HG02852 (cell line): ENCODE measurements around the gene KLHL17.
"Not testable (repeated sequence)": the region's sequence is repeated elsewhere in the genome, so short reads cannot be mapped to it uniquely, and the experiment has no call there.

ENCODE experiments used
- ATAC-seq: cut with Tn5 transposase; IDR thresholded peaks from one replicate; pipeline ENCODE4 v1.9.1; 2021; ENCODE audit warnings: mild to moderate bottlenecking, moderate library complexity; ENCODE audit not compliant: unreplicated experiment

The KLHL17 gene

DNA sequence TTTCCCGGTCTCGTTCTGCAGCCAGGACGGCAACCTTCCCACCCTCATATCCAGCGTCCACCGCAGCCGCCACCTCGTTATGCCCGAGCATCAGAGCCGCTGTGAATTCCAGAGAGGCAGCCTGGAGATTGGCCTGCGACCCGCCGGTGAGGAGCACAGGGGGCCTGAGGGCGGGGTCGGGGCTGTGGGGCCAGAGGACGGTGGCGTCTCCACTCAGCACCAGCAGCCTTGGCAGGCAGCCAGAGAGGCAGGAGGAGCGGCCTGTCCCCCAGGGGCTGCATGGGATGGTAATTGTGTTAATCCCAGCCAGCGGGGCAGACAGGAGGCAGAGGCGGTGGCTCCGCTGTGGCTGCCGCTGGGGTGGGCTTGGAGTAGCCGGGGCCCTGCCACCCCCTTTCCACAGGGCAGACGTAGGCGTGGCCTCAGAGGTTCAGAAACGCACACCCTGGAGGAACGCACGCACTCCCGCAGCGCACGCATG lies 24.6 kb upstream of the KLHL17 start:
- no peak for ATAC-seq

DNA sequence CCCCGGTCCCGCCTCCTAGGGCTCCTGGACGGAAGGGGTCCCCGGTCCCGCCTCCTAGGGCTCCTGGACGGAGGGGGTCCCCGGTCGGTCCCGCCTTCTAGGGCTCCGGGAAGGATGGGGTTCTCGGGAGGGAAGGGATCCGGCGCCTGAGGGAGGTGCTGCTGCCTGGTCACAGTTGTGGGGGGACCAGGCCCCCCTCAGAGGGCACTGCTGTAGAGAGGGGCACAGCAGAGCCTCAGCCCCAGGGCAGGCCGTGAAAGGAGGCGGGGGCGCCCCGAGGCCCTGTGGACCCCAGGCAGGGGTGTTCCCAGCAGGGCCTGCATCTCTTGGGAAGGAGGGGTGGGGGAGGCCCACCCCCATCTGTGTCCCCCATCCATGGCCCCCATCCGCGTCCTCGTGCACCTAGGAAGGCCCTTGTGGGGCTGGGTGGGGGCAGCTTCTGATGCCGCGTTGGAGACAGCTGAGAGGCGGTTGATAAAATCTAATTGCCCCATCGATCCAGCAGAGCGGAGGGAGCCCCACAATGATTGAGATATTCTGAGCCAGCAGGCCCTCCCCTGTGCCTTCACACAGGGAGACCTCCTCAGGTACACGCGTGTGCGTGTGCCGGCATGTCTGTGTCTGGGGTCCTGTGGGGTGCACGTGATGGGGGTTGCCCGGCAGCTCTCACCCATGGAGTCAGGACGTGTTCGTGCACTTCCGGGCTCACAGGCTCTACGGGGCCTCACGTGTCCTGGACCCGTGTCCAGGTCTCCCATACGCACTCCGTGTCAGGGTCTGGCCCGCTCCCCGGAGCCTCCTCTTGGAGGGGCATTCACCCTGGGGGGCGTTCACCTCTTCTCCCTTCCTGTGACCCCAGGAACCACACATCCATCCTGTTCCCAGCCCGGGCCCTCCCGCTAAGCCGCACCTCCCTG lies 23.8 kb upstream of the KLHL17 start:
- ATAC-seq, result no peak

- no peak for ATAC-seq
These were observed 22.9 kb upstream of the KLHL17 start for GRCh38 chr1:937521-937920.

DNA sequence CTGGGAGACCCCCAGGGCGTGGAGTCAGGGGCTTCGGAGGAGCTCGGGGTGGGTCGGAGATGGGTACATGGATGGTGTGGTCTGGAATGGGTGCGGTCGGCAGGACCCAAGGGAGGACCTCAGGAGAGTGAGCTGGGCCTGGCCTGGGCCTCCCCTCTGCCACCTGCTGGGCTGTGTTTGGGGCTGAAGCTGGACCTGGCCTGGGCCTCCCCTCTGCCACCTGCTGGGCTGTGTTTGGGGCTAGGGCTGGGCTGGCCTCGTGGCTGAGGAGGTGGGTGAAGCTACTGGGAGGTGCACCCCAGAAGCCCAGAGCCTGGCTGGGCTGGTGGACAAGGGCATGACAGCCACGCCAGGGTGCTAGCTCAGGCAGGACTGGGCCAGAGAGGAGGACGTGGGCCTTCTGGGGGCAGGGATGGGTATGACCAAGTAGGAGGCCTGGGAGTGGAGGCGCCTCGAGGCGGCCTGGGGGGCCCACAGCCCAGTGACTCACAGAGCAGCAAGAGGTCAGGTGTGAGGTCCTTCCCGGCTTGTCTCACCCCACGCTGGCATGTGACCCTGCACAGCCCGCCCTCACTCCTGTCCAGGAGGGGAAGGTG lies 22.2 kb upstream of the KLHL17 start:
- no peak for ATAC-seq

DNA sequence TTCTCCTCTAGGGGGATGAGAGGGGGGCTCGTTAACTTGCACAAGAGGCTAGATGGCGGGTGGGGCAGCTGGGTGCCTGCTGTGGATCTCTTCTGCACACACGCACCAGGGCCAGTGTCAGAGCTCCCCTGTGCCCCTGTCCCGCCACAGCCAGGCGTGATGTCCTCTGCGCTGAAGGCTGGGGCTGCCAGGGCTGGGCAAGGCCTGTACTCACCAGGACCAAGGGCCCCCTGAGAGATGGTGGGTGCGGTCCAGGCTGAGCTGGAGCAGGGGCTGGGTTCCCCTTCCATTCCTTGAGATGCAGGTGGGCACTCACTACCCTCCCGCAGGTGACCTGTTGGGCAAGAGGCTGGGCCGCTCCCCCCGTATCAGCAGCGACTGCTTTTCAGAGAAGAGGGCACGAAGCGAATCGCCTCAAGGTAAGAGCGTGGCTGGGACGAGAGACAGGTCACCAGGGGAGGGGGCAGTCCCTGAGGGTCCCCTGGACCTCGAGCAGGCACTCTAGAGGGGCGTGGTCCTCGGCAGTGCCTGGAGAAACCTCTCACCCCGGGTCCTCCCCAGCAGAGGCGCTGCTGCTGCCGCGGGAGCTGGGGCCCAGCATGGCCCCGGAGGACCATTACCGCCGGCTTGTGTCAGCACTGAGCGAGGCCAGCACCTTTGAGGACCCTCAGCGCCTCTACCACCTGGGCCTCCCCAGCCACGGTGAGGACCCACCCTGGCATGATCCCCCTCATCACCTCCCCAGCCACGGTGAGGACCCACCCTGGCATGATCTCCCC lies 21.5 kb upstream of the KLHL17 start:
- ATAC-seq, result no peak

- ATAC-seq, result no peak
These were observed 20.8 kb upstream of the KLHL17 start for GRCh38 chr1:939511-940106.

DNA sequence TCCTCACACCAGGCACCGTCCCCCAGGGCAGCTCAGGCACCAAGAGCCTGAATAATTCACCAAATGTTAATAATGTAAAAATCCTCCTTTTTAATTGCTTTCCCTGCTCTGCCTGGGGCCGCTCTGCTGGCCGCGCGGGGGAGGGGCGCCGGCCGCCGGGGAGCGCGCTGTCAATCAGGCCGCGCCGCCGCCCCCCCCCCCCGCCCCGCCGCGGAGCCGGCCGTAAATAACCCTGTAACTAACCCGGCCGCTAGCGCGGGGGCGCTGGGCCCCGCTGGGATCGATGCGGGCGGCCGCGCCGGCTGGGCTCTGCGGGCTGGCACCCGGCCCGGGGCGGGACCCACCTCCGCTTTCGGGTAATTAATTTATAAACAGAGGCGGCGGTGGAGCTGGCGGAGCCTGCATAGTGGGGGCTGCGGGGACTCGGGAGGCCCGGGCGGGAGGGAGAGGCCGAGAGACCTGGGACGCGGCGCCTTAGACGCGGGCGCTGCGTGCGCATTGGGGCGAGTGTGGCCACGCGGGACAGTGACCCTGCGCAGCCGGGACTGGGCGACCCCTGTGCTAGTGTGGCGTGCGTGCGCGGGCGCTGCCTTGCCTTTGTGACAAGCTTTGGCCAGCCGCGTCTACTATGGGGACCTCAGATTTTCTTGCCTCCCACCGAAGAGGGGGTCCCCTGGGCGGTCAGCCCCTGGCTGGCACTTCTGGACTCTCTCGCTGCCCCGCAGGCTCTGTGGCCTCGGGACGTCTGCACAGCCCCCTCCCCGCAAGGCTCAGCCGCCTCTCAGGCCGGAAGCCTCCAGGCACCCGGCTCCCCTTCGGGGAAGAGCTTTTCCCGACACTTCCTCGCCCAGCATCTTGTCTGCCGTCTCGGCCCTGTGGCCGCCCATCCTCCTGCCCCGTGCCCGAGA lies 20.0 kb upstream of the KLHL17 start:
- no peak for ATAC-seq

- no peak for ATAC-seq
These were observed 19.3 kb upstream of the KLHL17 start for GRCh38 chr1:941015-941587.

DNA sequence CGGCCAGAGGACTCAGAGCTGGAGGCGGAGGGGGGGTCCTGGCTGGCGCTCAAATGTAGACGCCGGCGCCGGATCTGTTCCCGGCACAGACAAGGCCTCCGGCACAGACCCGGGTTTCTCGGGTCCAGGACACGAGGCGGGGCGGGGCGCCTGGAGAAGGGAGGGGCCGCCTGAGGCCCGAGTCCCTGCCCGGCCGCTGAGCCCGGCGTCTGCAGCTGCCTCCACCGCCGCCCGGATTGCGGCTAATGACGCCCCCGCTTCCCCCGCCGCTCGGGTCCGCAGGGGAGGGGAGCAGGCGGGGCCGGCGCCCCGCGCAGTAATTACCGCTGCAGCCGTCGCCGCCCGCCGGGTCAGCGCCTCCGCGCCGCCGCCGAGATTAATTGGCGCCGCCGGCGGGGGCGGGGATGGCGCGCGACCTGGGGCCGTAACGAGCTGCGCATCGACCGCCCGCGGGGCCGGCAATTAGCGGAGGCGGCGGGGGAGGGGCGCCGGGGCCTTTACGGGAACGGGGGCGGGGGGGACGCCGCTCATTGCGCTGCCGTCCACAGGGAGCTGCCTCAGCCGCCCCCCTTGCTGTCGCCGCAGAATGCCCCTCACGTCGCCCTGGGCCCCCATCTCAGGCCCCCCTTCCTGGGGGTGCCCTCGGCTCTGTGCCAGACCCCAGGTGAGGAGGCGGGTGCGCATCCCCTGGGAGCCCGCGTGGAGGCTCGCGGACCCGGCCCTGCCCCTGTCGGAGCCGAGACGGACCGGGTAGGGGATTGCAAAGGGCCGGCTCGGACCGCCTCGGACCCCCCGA lies 18.6 kb upstream of the KLHL17 start:
- ATAC-seq, result no peak

- ATAC-seq, result no peak
These were observed 18.0 kb upstream of the KLHL17 start for GRCh38 chr1:942411-942821.

DNA sequence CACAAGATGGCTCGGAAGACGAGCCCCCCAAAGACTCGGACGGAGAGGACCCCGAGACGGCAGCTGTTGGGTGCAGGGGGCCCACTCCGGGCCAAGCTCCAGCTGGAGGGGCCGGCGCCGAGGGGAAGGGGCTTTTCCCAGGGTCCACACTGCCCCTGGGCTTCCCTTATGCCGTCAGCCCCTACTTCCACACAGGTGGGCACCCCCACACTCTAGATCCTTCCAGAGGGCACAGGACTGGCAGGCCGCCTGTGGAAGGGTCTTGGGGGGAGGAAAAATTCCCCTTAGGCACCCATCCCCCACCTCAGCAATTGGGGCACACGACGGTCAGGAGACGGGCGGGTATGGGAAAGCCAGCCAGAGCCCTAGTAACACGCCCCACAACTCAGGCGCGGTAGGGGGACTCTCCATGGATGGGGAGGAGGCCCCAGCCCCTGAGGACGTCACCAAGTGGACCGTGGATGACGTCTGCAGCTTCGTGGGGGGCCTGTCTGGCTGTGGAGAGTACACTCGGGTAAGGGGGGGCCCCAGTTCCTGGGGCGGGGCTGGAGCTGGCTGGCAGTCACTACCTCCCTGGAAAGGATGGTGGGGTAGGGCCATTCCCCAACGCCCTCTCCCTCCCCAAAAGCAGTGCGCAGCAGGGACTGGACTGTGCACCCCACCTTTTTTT lies 17.4 kb upstream of the KLHL17 start:
- ATAC-seq, result no peak

DNA sequence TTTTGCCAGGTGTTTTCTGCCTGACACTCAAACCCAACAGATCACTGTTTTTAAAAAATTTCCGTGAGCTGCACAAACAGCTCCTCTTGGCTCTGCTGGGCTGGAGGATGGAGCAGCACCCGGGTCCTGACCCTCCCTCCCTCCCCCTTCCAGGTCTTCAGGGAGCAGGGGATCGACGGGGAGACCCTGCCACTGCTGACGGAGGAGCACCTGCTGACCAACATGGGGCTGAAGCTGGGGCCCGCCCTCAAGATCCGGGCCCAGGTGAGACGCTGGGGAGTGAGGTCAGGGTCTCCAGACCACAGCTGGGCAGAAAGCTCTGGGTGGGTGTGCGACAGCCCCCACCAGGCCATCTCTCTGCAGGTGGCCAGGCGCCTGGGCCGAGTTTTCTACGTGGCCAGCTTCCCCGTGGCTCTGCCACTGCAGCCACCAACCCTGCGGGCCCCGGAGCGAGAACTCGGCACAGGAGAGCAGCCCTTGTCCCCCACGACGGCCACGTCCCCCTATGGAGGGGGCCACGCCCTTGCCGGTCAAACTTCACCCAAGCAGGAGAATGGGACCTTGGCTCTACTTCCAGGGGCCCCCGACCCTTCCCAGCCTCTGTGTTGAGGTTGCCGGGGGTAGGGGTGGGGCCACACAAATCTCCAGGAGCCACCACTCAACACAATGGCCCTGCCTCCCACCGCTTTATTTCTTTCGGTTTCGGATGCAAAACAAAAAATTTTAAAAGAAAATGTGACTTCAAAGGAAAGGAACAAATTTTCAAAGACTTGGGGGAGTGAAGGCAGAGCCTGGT lies 16.6 kb upstream of the KLHL17 start:
- ATAC-seq, result no peak

GRCh38 chr1:944341-945325 lies 15.8 kb upstream of the KLHL17 start:
- no peak for ATAC-seq

GRCh38 chr1:945688-946556 lies 14.5 kb upstream of the KLHL17 start:
- no peak for ATAC-seq

GRCh38 chr1:946811-947210 lies 13.6 kb upstream of the KLHL17 start:
- ATAC-seq, result not testable (repeated sequence)
